Loucy (cell line): Measurements from ENCODE around the gene ABLIM2.

Experiments
- H2AFZ ChIP-seq: fragments of 200-600 bp; sonication (generic); 2 replicates; pipeline ENCODE4 v1.6.0; 2016; ENCODE audit warnings: antibody characterized with exemption, mild to moderate bottlenecking, low read length, moderate library complexity
- H3F3A ChIP-seq: fragments of 200-600 bp; 2 replicates; pipeline ENCODE4 v1.6.0; 2016; ENCODE audit warnings: antibody characterized with exemption, low read depth, mild to moderate bottlenecking
- H3K27me3 ChIP-seq: fragments of 200-600 bp; sonication (generic); 2 replicates; pipeline ENCODE4 v1.6.1; 2014; ENCODE audit warnings: low read length, mild to moderate bottlenecking; ENCODE audit not compliant: insufficient read depth, poor library complexity, severe bottlenecking
- H3K36me3 ChIP-seq: fragments of 200-600 bp; sonication (generic); 2 replicates; pipeline ENCODE4 v1.6.1; 2016; ENCODE audit warnings: low read length; ENCODE audit not compliant: insufficient read depth
- H3K4me1 ChIP-seq: fragments of 200-600 bp; sonication (generic); 2 replicates; pipeline ENCODE4 v1.5.1; 2014; ENCODE audit warnings: low read length, mild to moderate bottlenecking; ENCODE audit not compliant: insufficient read depth, poor library complexity, severe bottlenecking
- H3K4me2 ChIP-seq: fragments of 200-600 bp; sonication (generic); 2 replicates; pipeline ENCODE4 v1.6.0; 2014; ENCODE audit warnings: antibody characterized with exemption, low read length, low read depth, mild to moderate bottlenecking; ENCODE audit not compliant: poor library complexity, severe bottlenecking
- H3K4me3 ChIP-seq: fragments of 200-600 bp; sonication (generic); 2 replicates; pipeline ENCODE4 v1.5.1; 2014; ENCODE audit warnings: low read length, mild to moderate bottlenecking, mixed read lengths; ENCODE audit not compliant: poor library complexity, severe bottlenecking
- H3K79me2 ChIP-seq: fragments of 200-600 bp; sonication (generic); 2 replicates; pipeline ENCODE4 v1.6.1; 2014; ENCODE audit warnings: low read length; ENCODE audit not compliant: insufficient read depth
- H3K9ac ChIP-seq: fragments of 200-600 bp; sonication (generic); 2 replicates; pipeline ENCODE4 v1.6.0; 2014; ENCODE audit warnings: mild to moderate bottlenecking, low read depth, low read length, moderate library complexity; ENCODE audit not compliant: poor library complexity, severe bottlenecking
- H3K9me2 ChIP-seq: fragments of 200-600 bp; sonication (generic); replicated peaks from 2 replicates; pipeline ENCODE4 v1.6.1; 2016; ENCODE audit warnings: low read depth, low read length, mixed read lengths
- H3K9me3 ChIP-seq: fragments of 200-600 bp; sonication (generic); 2 replicates; pipeline ENCODE4 v1.6.1; 2014; ENCODE audit warnings: mild to moderate bottlenecking, antibody characterized with exemption, low read length, low read depth; ENCODE audit not compliant: insufficient read depth
- H4K20me1 ChIP-seq: fragments of 200-600 bp; sonication (generic); 2 replicates; pipeline ENCODE4 v1.6.0; 2014; ENCODE audit warnings: antibody characterized with exemption, low read length, mild to moderate bottlenecking; ENCODE audit not compliant: insufficient read depth, poor library complexity, severe bottlenecking
- CTCF ChIP-seq: fragments of 200-600 bp; sonication (generic); conservative IDR thresholded peaks from 2 replicates; pipeline ENCODE4 v1.5.1; 2014; ENCODE audit warnings: mild to moderate bottlenecking, antibody characterized with exemption, low read length
- EZH2phosphoT487 ChIP-seq: fragments of 200-600 bp; IDR thresholded peaks from 2 replicates; pipeline ENCODE4 v1.6.1; 2018; ENCODE audit warnings: antibody characterized with exemption, mild to moderate bottlenecking, moderate library complexity, borderline replicate concordance

ABLIM2 gene

GRCh38 chr4:8164194-8164565 is 5.6 kb upstream of the ABLIM2 start:
- H3F3A ChIP-seq, result no peaks in the 10 kb centered on the region
- H3K4me2 ChIP-seq, result no peak overlapping the region
- no peak overlapping the region for H3K4me3 ChIP-seq
- no peaks in the 10 kb centered on the region for H3K4me1 ChIP-seq
- no peak overlapping the region for H3K9ac ChIP-seq
- TF ChIP-seq EZH2phosphoT487, result no peak
- no peak for TF ChIP-seq CTCF
- H3K79me2 ChIP-seq, result no peaks in the 10 kb centered on the region
- H3K9me2 ChIP-seq, result no peaks in the 10 kb centered on the region
- no peak overlapping the region for H2AFZ ChIP-seq
- no peaks in the 10 kb centered on the region for H4K20me1 ChIP-seq
- peaks cover 15% of the 10 kb centered on the region; the same call in 1 of the 2 replicates for H3K9me3 ChIP-seq
- H3K36me3 ChIP-seq, result no peaks in the 10 kb centered on the region
- no peaks in the 10 kb centered on the region for H3K27me3 ChIP-seq

GRCh38 chr4:8163436-8164193 is 5.0 kb upstream of the ABLIM2 start:
- no peak overlapping the region for H3K4me2 ChIP-seq
- H3K9ac ChIP-seq, result no peak overlapping the region
- no peaks in the 10 kb centered on the region for H3K27me3 ChIP-seq
- H3K4me1 ChIP-seq, result no peaks in the 10 kb centered on the region
- H3F3A ChIP-seq, result no peaks in the 10 kb centered on the region
- H3K79me2 ChIP-seq, result no peaks in the 10 kb centered on the region
- no peak overlapping the region for H3K4me3 ChIP-seq
- H3K36me3 ChIP-seq, result no peaks in the 10 kb centered on the region
- H2AFZ ChIP-seq, result no peak overlapping the region
- no peaks in the 10 kb centered on the region for H3K9me2 ChIP-seq
- peaks cover 9% of the 10 kb centered on the region; the same call in 1 of the 2 replicates for H3K9me3 ChIP-seq
- TF ChIP-seq EZH2phosphoT487, result no peak
- TF ChIP-seq CTCF, result no peak
- H4K20me1 ChIP-seq, result no peaks in the 10 kb centered on the region

- H3K9me3 ChIP-seq, result peaks cover 3% of the 10 kb centered on the region; the same call in 1 of the 2 replicates
- H3K4me3 ChIP-seq, result no peak overlapping the region
- no peaks in the 10 kb centered on the region for H3K79me2 ChIP-seq
- H3K36me3 ChIP-seq, result no peaks in the 10 kb centered on the region
- no peak overlapping the region for H2AFZ ChIP-seq
- H3K9me2 ChIP-seq, result no peaks in the 10 kb centered on the region
- H3F3A ChIP-seq, result no peaks in the 10 kb centered on the region
- no peak overlapping the region for H3K4me2 ChIP-seq
- H3K4me1 ChIP-seq, result peaks cover 5% of the 10 kb centered on the region
- H3K27me3 ChIP-seq, result no peaks in the 10 kb centered on the region
- no peak overlapping the region for H3K9ac ChIP-seq
- H4K20me1 ChIP-seq, result no peaks in the 10 kb centered on the region
- TF ChIP-seq CTCF (no peak), EZH2phosphoT487 (no peak)
Measured at GRCh38 chr4:8163026-8163425, 4.4 kb upstream of the ABLIM2 start.
